Activated CD8-positive, alpha-beta memory T cell treated with anti-CD3 and anti-CD28 coated beads, Interleukin-2, amount 50 U/mL, for 1 hour (primary cell): ENCODE data around the gene OPALIN.

Experiments used
- DNase-seq: peaks from one replicate; pipeline ENCODE4 v3.0.0-alpha.2; 2020; ENCODE audit errors: extremely low read depth

Gene OPALIN

DNA sequence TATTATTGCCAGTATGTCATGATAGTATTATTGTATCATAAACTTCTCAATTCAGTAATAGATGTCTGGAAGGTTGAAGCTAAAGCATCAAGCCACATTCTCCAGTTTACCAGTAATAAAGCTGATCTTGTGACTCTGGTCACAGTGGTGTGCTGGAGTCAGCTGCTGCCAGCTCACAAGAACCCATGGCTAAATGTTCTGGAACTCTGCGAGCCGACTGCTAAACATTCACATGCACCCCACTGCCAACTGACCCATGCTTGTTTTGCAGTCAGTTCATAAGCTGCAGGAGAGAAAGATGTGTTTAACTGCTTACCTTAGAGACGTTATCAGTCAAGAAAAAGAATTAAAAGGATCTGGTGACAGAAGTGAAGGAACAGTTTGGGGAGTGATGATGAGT lies 60.4 kb downstream of the OPALIN start:
- no peak for DNase-seq

DNA sequence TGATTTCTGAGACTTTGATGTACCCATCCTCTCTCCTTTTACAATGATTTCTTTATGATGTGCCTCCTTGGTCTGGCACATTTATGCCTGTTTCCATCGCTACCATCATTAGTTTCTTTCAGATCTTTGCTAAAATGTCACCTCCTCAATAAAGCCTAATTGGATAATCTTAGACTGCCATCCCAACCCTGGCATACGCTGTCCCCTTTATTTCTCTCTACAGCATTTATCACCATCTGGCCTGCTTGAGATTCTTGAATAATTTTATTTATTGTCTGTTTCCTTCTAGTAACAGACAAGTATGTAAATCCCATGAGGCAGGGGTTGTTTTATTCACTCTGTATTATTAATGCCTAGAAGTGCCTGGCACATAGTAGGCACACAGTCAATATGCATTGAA lies 61.3 kb downstream of the OPALIN start:
- no peak for DNase-seq

- DNase-seq: no peak
Measured at GRCh38 chr10:96295475-96295874, 63.3 kb downstream of the OPALIN start.
